ENCODE measurements around the gene P3H4. TPM values are rescaled to one million over a fixed set of nuclear protein-coding genes. Genes with fewer than 3 reads are reported as not detected.

The P3H4 gene
- total RNA-seq, 1 donor from 2014 or later = 50.5 TPM

GRCh38 chr17:41766135-41766534 is 45.6 kb downstream of the P3H4 start:
- no peaks in the 10 kb centered on the region for H3K27me3 Mint-ChIP-seq
- H3K36me3 Mint-ChIP-seq = peaks cover 38% of the 10 kb centered on the region
- no peak overlapping the region for H3K4me3 Mint-ChIP-seq
- H3K27ac Mint-ChIP-seq = no peak overlapping the region
- no peaks in the 10 kb centered on the region for H3K9me3 Mint-ChIP-seq
- DNase-seq (ENCODE audit: extremely low spot score, unreplicated experiment) = no peak
- TF ChIP-seq CTCF (conservative IDR thresholded peaks at IDR 0.05) = no peak
- H3K4me1 Mint-ChIP-seq (ENCODE audit: unreplicated experiment) = no peaks in the 10 kb centered on the region

DNA sequence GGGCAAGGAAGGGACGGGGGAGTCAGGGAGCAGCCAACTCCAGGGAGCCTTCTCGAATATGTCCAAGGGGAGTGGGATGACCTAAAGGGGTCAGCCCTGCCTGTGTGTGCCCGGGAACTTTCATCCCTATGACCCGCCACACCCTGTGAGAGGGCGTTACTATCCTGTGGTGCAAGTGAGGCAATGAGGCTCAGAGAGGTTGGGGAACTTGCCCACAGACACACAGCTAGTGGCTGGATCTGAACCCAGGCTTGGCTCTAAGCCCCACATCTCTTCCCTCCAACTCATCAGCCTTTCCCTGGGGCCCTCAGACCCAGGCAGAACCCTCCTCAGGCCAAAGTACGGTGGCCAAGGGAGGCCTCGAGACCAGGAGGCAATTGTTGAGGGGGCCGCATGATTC is 48.4 kb downstream of the P3H4 start:
- Mint-ChIP-seq H3K4me3 (no peak overlapping the region), H3K27me3 (no peaks in the 10 kb centered on the region), H3K9me3 (no peaks in the 10 kb centered on the region), H3K36me3 (peaks cover 39% of the 10 kb centered on the region), H3K27ac (no peak overlapping the region), H3K4me1 (ENCODE audit: unreplicated experiment) (no peaks in the 10 kb centered on the region)
- no peak for TF ChIP-seq CTCF (conservative IDR thresholded peaks at IDR 0.05)
- no peak for DNase-seq (ENCODE audit: extremely low spot score, unreplicated experiment)

GRCh38 chr17:41762841-41763240 is 48.9 kb downstream of the P3H4 start:
- Mint-ChIP-seq H3K36me3 (peaks cover 42% of the 10 kb centered on the region), H3K4me1 (ENCODE audit: unreplicated experiment) (no peaks in the 10 kb centered on the region), H3K27ac (peak overlapping the region; percentile 26), H3K27me3 (no peaks in the 10 kb centered on the region), H3K9me3 (no peaks in the 10 kb centered on the region), H3K4me3 (no peak overlapping the region)
- no peak for TF ChIP-seq CTCF (conservative IDR thresholded peaks at IDR 0.05)
- DNase-seq (ENCODE audit: extremely low spot score, unreplicated experiment) = no peak

GRCh38 chr17:41762391-41762790 is 49.4 kb downstream of the P3H4 start:
- H3K27ac Mint-ChIP-seq = no peak overlapping the region
- no peak for DNase-seq (ENCODE audit: extremely low spot score, unreplicated experiment)
- no peaks in the 10 kb centered on the region for H3K9me3 Mint-ChIP-seq
- TF ChIP-seq CTCF (conservative IDR thresholded peaks at IDR 0.05) = no peak
- peaks cover 41% of the 10 kb centered on the region for H3K36me3 Mint-ChIP-seq
- H3K4me3 Mint-ChIP-seq = no peak overlapping the region
- H3K4me1 Mint-ChIP-seq (ENCODE audit: unreplicated experiment) = no peaks in the 10 kb centered on the region
- no peaks in the 10 kb centered on the region for H3K27me3 Mint-ChIP-seq

DNA sequence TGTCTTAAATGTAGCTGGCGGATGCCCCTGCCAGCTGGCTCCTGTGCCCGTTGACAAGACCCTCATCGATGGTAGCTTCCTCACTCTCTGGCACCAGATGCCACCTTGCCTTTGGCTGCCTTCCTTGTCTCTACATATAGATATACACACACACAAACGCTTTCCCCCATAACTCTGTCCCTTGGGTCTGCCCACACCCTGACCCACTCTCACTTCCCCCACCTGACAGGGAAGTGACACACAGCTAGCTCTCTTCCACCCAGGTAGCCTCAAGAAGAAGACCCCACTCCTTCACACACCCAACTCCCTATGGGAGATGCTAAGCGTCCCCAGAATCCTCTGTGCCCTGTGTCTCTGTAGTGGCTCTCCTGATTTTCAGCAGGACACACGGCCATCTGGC is 50.9 kb downstream of the P3H4 start:
- TF ChIP-seq CTCF (conservative IDR thresholded peaks at IDR 0.05) = no peak
- peaks cover 37% of the 10 kb centered on the region for H3K36me3 Mint-ChIP-seq
- no peaks in the 10 kb centered on the region for H3K4me1 Mint-ChIP-seq (ENCODE audit: unreplicated experiment)
- no peak overlapping the region for H3K27ac Mint-ChIP-seq
- no peaks in the 10 kb centered on the region for H3K27me3 Mint-ChIP-seq
- H3K4me3 Mint-ChIP-seq = no peak overlapping the region
- no peaks in the 10 kb centered on the region for H3K9me3 Mint-ChIP-seq
- no peak for DNase-seq (ENCODE audit: extremely low spot score, unreplicated experiment)

- H3K36me3 Mint-ChIP-seq = peaks cover 31% of the 10 kb centered on the region
- DNase-seq (ENCODE audit: extremely low spot score, unreplicated experiment) = no peak
- H3K27ac Mint-ChIP-seq = no peak overlapping the region
- no peaks in the 10 kb centered on the region for H3K4me1 Mint-ChIP-seq (ENCODE audit: unreplicated experiment)
- H3K4me3 Mint-ChIP-seq = no peak overlapping the region
- no peak for TF ChIP-seq CTCF (conservative IDR thresholded peaks at IDR 0.05)
- H3K9me3 Mint-ChIP-seq = no peaks in the 10 kb centered on the region
- H3K27me3 Mint-ChIP-seq = no peaks in the 10 kb centered on the region
Observed at GRCh38 chr17:41758601-41759000, 53.1 kb downstream of the P3H4 start.

Measured in type B pancreatic cell (in vitro differentiated cells).